IPS DF 6.9 (cell line): ENCODE data around the gene PPP2R1B.

Experiments
- DNase-seq: peaks from one replicate; pipeline ENCODE4 v3.0.0-alpha.2; 2013; ENCODE audit warnings: low read depth, low spot score
- H3K27ac ChIP-seq: one replicate; pipeline ENCODE4 v1.5.1; 2013; ENCODE audit warnings: low read length, control low read depth
- H3K27me3 ChIP-seq: 2 replicates; pipeline ENCODE4 v1.6.1; 2013; ENCODE audit warnings: mild to moderate bottlenecking, low read length; ENCODE audit not compliant: control insufficient read depth, insufficient read depth
- H3K36me3 ChIP-seq: 2 replicates; pipeline ENCODE4 v1.6.1; 2013; ENCODE audit warnings: low read length; ENCODE audit not compliant: control insufficient read depth, insufficient read depth
- H3K4me1 ChIP-seq: 2 replicates; pipeline ENCODE4 v1.6.1; 2013; ENCODE audit warnings: low read length; ENCODE audit not compliant: control insufficient read depth, insufficient read depth
- H3K4me3 ChIP-seq: 2 replicates; pipeline ENCODE4 v1.5.1; 2013; ENCODE audit warnings: mild to moderate bottlenecking, low read length
- H3K9me3 ChIP-seq: 2 replicates; pipeline ENCODE4 v1.6.1; 2013; ENCODE audit warnings: low read length, inconsistent platforms; ENCODE audit not compliant: control insufficient read depth, insufficient read depth
- WGBS: extraction: QIAGEN DNeasy Blood & Tissue Kit; methylation state at CpG from one replicate; pipeline ENCODE4 v1.1.7; 2013; ENCODE audit warnings: mixed read lengths, missing lambda C conversion rate; ENCODE audit not compliant: insufficient read length, insufficient coverage; 5-methylcytosine and 5-hydroxymethylcytosine counted together

PPP2R1B gene

DNA sequence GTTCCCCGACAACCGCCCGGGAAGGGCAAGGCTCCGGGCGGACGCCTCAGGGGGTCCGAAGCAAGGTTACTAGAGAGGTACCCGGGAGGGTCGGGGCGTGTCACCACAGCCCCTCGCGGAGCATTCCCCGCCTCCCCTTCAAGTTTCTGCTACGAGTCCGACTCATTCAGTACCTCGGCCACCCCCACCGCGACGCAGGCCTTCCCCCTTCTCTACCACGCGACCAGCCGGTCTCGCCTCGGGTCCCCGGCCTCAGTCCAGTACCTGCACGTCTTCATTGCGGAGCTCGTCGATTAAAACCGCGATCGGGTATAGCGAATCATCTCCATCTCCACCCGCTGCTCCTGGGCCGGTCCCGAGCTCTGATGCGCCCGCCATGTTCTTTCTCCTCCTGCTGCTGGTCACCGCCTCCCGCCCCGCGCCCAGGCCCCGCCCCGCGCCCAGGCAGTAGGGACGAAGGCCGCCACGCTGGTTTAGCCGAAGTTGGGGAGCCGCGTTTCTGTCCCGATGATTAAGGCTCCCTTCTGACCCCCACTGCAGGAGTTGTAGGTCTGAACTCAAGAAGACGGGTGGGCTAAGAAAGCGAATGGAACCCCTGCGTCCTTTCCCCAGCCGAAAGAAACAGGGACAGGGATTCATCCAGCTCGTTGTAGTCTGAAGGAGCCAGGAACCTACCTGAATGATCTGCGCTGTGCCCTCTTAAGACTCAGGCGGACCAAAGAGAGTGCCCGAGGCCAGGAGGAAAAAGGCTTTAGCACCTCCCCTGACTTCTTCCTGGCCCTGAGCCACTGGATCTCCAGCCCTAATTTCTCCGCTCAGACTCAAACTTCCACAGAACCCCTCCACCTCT lies at the start of gene PPP2R1B:
PPP2R1B (minus strand) TSS at position 406 of the 850 bp plus-strand sequence; CDS start at position 378, 28 bp downstream.
- no peaks in the 10 kb centered on the region for H3K9me3 ChIP-seq
- H3K27me3 ChIP-seq: no peaks in the 10 kb centered on the region
- H3K36me3 ChIP-seq: no peaks in the 10 kb centered on the region
- H3K4me1 ChIP-seq: 0 out of 2 replicates have a peak, but pooled peaks cover 2% of the 10 kb centered on the region
- H3K4me3 ChIP-seq: peak within 1 kb of the TSS; percentile 94
- H3K27ac ChIP-seq: no peak within 1 kb of the TSS
- peak; percentile 41 for DNase-seq
- WGBS: no CpG with 5 or more reads among the region's 61 CpGs

DNA sequence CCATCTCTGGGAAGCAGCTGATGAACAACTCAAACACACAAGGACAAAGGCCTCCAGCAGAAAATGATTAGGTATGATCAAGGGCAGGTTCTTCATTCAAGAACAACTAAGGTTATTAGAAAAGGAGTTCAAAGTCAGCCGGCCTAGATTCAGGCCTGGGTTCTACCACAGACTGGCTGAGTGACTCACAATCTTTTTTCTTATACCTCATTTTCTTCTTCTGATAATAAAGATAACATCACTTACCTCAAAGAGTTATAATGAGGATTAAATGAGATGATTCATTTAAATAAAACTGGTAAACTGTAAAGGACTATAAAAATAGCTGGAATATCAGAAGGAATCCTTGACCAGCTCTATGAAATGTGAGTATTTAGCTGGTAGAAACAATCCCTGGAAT lies 49.3 kb upstream of the PPP2R1B start:
- no peak for DNase-seq
- Histone ChIP-seq H3K4me3 (no peak overlapping the region), H3K4me1 (no peaks in the 10 kb centered on the region), H3K27ac (no peak overlapping the region), H3K36me3 (no peaks in the 10 kb centered on the region), H3K9me3 (no peaks in the 10 kb centered on the region), H3K27me3 (no peaks in the 10 kb centered on the region)
- no CpG with 5 or more reads among the region's 1 CpG for WGBS

DNA sequence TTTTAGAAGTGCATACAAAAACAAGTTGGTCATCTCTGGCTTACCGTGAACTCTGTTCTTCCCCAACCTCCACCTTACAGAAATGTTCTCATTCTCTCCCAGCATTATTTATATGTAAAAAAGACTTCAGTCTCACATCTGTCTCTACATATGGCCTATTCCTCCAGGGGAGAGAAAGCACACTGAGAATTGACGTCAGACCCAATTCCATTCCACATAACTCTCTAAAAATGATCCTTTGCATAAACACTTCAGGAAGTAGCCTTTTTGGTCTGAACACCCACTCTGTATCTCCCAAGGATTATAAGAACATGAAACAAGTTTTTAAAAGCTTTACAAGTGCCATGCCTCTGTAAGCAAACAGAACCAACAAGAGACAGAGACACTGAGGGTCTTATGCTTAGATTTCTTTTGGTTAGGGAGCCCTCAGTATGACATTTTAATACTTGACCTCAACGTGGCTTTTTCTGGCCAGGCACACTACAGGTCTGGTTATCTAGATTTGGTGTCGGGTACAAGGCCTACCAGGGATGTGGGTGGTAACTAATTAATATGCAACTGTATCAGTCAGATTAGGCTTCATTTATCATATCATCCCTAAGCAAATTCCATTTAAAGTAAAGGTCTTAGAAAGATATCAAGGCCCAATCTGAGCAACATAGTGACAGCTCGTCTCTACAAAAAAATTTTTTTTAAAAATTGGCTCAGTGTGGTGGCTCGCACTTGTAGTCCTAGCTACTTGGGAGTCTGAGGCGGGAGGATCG lies 48.5 kb upstream of the PPP2R1B start:
- WGBS: no CpG with 5 or more reads among the region's 8 CpGs
- Histone ChIP-seq H3K4me3 (no peak overlapping the region), H3K4me1 (no peaks in the 10 kb centered on the region)

DNA sequence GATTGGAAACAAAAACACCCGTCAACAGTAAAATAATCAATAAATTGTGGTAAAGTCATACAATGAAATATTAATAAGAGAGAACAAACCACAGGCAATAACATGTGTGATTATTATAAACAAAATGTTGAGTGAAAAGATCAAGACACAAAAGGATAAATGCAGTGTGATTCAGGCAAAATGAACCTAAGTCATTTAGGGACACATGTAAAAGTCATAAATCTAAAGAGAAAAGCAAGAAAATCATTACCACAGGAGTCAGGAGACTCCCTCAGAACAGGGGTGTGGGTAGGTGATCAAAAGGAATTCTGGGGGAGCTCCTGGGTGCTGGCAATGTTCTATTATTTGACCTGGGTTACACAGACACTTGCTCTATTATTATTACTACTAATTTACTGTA lies 47.9 kb upstream of the PPP2R1B start:
- no peaks in the 10 kb centered on the region for H3K36me3 ChIP-seq
- no peak overlapping the region for H3K4me3 ChIP-seq
- WGBS: no CpG with 5 or more reads among the region's 1 CpG
- no peaks in the 10 kb centered on the region; the same call in 1 of the 2 replicates for H3K9me3 ChIP-seq
- no peaks in the 10 kb centered on the region for H3K4me1 ChIP-seq
- no peaks in the 10 kb centered on the region for H3K27me3 ChIP-seq
- H3K27ac ChIP-seq: no peak overlapping the region
- DNase-seq: no peak

More for the DNA sequence above, 48.5 kb upstream of the PPP2R1B start:
- no peaks in the 10 kb centered on the region for H3K36me3 ChIP-seq
- H3K27me3 ChIP-seq: no peaks in the 10 kb centered on the region
- H3K9me3 ChIP-seq: no peaks in the 10 kb centered on the region; the same call in 1 of the 2 replicates
- H3K27ac ChIP-seq: no peak overlapping the region
- no peak for DNase-seq

DNA sequence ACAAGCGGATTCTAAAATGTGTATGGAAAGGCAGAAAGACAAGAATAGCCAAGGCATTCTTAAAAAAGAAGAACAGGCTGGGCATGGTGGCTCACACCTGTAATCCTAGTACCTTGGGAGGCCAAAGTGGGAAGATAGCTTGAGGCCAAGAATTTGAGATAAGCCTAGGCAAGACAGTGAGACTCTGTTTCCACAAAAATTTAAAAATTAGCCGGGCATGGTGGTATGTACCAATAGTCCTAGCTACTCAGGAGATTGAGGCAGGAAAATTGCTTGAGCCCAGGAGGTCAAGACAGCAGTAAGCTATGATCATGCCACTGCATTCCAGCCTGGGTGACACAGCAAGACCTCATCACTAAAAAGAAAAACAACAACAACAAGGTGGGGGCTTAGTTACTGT lies 46.0 kb upstream of the PPP2R1B start:
- Histone ChIP-seq H3K9me3 (no peaks in the 10 kb centered on the region; the same call in 1 of the 2 replicates), H3K4me3 (no peak overlapping the region), H3K36me3 (no peaks in the 10 kb centered on the region), H3K27me3 (no peaks in the 10 kb centered on the region), H3K4me1 (no peaks in the 10 kb centered on the region), H3K27ac (no peak overlapping the region)
- no peak for DNase-seq
- no CpG with 5 or more reads among the region's 2 CpGs for WGBS

DNA sequence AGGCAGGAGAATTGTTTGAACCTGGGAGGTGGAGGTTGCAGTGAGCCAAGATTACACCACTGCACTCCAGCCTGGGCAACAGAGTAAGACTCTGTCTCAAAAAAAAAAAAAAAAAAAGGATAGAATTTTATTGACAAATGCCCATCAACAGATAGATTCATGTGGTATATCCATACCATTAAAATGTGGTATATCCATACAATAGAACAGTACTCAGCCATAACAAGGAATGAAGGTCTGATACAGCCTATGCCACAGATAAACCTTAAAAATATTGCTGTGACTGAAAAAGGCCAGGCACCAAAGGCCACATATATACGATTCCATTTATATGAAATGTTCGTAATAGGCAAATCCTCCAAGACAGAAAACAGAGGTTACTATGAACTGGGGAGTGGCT lies 45.3 kb upstream of the PPP2R1B start:
- Histone ChIP-seq H3K27ac (no peak overlapping the region), H3K9me3 (no peaks in the 10 kb centered on the region; the same call in 1 of the 2 replicates), H3K4me3 (no peak overlapping the region), H3K36me3 (no peaks in the 10 kb centered on the region), H3K4me1 (no peaks in the 10 kb centered on the region), H3K27me3 (no peaks in the 10 kb centered on the region)
- no peak for DNase-seq
- no CpG with 5 or more reads among the region's 2 CpGs for WGBS

DNA sequence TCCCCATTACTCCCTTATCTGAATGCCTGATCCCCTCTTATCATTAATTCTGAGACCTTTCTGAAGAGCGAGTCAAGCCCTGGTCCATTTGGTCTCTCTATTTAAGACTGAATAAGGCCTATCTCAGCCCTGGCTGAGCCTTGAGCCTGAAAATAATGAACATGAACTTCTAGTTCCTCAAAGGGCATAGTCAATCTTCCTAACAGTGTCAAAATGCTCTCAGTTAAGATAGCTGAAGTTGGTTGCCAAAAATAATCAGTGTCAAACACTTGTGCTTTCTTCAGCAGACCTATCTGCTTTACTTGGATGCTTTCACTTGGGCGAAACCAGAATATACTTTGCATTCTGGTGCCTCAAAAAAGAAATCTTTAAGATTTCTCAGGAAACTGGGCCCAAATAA lies 42.6 kb upstream of the PPP2R1B start:
- Histone ChIP-seq H3K4me1 (no peaks in the 10 kb centered on the region), H3K4me3 (no peak overlapping the region), H3K27me3 (no peaks in the 10 kb centered on the region), H3K36me3 (no peaks in the 10 kb centered on the region), H3K27ac (no peak overlapping the region), H3K9me3 (no peaks in the 10 kb centered on the region; the same call in 1 of the 2 replicates)
- WGBS: no CpG with 5 or more reads among the region's 2 CpGs
- DNase-seq: no peak

DNA sequence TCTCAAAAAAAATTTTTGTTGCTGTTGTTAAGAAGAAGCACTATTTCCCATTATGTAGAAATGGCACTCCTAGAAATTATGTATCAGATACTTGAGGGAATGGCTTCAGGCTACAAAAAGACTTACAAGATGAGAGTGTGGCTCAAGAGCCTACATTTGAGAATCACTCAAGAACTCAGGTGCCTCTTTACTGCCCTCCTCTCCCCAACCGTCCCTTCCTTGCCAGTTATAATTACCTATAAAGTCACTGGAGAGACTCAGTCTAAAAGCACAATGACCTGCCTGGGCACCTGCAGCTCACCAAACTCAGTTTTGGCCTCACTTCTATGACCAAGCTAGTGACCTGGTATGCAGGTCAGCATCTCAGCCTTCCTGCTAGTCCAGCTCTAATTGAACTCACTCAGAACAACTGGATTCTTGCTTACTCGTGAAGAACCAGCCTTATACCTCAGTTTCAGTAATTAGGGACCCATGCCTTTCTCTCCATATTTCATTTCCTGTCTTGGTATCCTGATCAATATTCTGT lies 41.9 kb upstream of the PPP2R1B start:
- H3K36me3 ChIP-seq: no peaks in the 10 kb centered on the region
- H3K27ac ChIP-seq: no peak overlapping the region
- no peaks in the 10 kb centered on the region for H3K4me1 ChIP-seq
- no peak for DNase-seq
- H3K4me3 ChIP-seq: no peak overlapping the region
- H3K27me3 ChIP-seq: no peaks in the 10 kb centered on the region
- H3K9me3 ChIP-seq: no peaks in the 10 kb centered on the region; the same call in 1 of the 2 replicates
- no CpG with 5 or more reads among the region's 2 CpGs for WGBS

DNA sequence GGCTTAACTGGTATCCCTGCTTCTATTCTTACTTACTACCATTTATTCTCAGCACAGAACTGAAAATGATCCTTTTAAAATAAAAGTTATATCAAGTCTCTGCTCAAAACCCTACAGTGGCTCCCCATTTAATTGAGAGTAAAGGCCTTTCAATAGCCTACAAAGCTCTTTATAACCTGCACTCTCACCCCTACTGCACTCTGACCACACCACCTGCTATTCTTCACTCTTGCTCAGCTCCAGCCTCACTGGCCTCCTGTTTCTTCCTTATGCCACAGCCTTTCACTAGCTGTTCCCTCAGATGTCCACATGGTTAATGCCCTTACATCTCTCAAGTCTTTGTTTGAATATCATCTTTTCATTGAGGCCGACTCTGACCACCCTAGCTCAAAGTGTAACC lies 40.9 kb upstream of the PPP2R1B start:
- Histone ChIP-seq H3K36me3 (no peaks in the 10 kb centered on the region), H3K4me1 (no peaks in the 10 kb centered on the region), H3K27ac (no peak overlapping the region), H3K4me3 (no peak overlapping the region), H3K9me3 (no peaks in the 10 kb centered on the region; the same call in 1 of the 2 replicates), H3K27me3 (no peaks in the 10 kb centered on the region)
- no CpG with 5 or more reads among the region's 1 CpG for WGBS
- DNase-seq: no peak

DNA sequence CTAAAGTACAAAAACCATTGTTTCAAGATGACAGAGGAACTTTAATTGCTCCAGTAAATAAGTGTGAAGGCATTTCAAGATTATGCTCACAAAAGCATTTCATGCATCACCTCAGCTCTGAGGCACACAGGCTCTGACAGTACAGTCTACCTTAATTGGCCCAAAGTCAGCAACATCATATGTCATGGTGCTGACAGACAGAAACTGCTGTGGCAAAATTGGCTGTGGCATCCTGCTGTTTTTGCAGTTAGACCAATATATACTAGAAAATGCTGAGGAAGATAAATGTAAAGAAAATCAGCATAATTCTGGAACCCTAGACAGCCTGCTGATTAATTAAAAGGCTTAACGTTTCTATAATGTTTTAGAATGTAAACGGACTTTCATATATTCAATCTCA lies 34.9 kb upstream of the PPP2R1B start:
- H3K27ac ChIP-seq: no peak overlapping the region
- H3K4me3 ChIP-seq: no peak overlapping the region
- no peaks in the 10 kb centered on the region for H3K27me3 ChIP-seq
- no peaks in the 10 kb centered on the region for H3K9me3 ChIP-seq
- no CpG with 5 or more reads among the region's 2 CpGs for WGBS
- H3K36me3 ChIP-seq: no peaks in the 10 kb centered on the region
- H3K4me1 ChIP-seq: no peaks in the 10 kb centered on the region
- DNase-seq: no peak
